SJSA1 (cell line): Measurements from ENCODE around the gene KLF1. TPM values are rescaled to one million over a fixed set of nuclear protein-coding genes. Genes with fewer than 3 reads are reported as not detected.
"Not testable (repeated sequence)": the region's sequence is repeated elsewhere in the genome, so short reads cannot be mapped to it uniquely, and the experiment has no call there.

Source experiments
- DNase-seq, 2 experiments: peaks; one replicate each; pipeline ENCODE4 v3.0.0-alpha.2; 2015 to 2020; ENCODE audit warnings: low spot score in 2 of 2, low read depth in 1 of 2
- H3K27ac ChIP-seq: fragments of 250-450 bp; sonication (Bioruptor Pico); 2 replicates; pipeline ENCODE4 v1.5.1; 2020; ENCODE audit warnings: mild to moderate bottlenecking, moderate library complexity
- H3K27me3 ChIP-seq: fragments of 250-450 bp; sonication (Bioruptor Pico); replicated peaks from 2 replicates; pipeline ENCODE4 v1.5.1; 2020; ENCODE audit warnings: mild to moderate bottlenecking, moderate library complexity
- H3K36me3 ChIP-seq: fragments of 250-450 bp; sonication (Bioruptor Pico); 2 replicates; pipeline ENCODE4 v1.5.1; 2020; ENCODE audit warnings: mild to moderate bottlenecking
- H3K4me1 ChIP-seq: fragments of 250-450 bp; sonication (Bioruptor Pico); replicated peaks from 2 replicates; pipeline ENCODE4 v1.6.1; 2021; ENCODE audit warnings: mild to moderate bottlenecking
- H3K4me3 ChIP-seq: fragments of 250-450 bp; sonication (Bioruptor Pico); 2 replicates; pipeline ENCODE4 v1.5.1; 2020; ENCODE audit warnings: mild to moderate bottlenecking
- H3K9me3 ChIP-seq: fragments of 250-450 bp; sonication (Bioruptor Pico); replicated peaks from 2 replicates; pipeline ENCODE4 v1.5.1; 2020; ENCODE audit warnings: mild to moderate bottlenecking
- total RNA-seq: library from RNA; depleted of rRNA; stranded (reverse); fragments of >200 nt; shearing (Covaris generic); gene quantifications from 2 replicates; pipeline ENCODE4 v1.2.3, GENCODE V29; 2014

Gene KLF1
- total RNA-seq, 1 experiment from 2014 or later: not detected

GRCh38 chr19:12867120-12868099, 19.6 kb downstream of the KLF1 start:
- no peak overlapping the region for H3K4me3 ChIP-seq
- DNase-seq: no peak
- H3K9me3 ChIP-seq: no peaks in the 10 kb centered on the region

GRCh38 chr19:12866416-12867119, 20.4 kb downstream of the KLF1 start:
- no peak for DNase-seq
- no peak overlapping the region for H3K27ac ChIP-seq
- no peaks in the 10 kb centered on the region for H3K4me1 ChIP-seq
- no peak overlapping the region for H3K4me3 ChIP-seq
- H3K9me3 ChIP-seq: no peaks in the 10 kb centered on the region
- no peaks in the 10 kb centered on the region for H3K36me3 ChIP-seq
- H3K27me3 ChIP-seq: no peaks in the 10 kb centered on the region; the same call in 1 of the 2 replicates

More at GRCh38 chr19:12867120-12868099, 19.6 kb downstream of the KLF1 start:
- Histone ChIP-seq H3K27ac (no peak overlapping the region), H3K27me3 (no peaks in the 10 kb centered on the region; the same call in 1 of the 2 replicates), H3K4me1 (no peaks in the 10 kb centered on the region), H3K36me3 (no peaks in the 10 kb centered on the region)

- Histone ChIP-seq H3K27me3 (no peaks in the 10 kb centered on the region; the same call in 1 of the 2 replicates), H3K9me3 (no peaks in the 10 kb centered on the region), H3K36me3 (no peaks in the 10 kb centered on the region), H3K4me3 (no peak overlapping the region), H3K4me1 (no peaks in the 10 kb centered on the region), H3K27ac (no peak overlapping the region)
- no peak for DNase-seq
These were observed 21.1 kb downstream of the KLF1 start for GRCh38 chr19:12865746-12866415.

GRCh38 chr19:12864721-12865715, 22.0 kb downstream of the KLF1 start:
- H3K4me1 ChIP-seq: no peaks in the 10 kb centered on the region
- H3K9me3 ChIP-seq: no peaks in the 10 kb centered on the region
- H3K4me3 ChIP-seq: no peak overlapping the region
- no peak overlapping the region for H3K27ac ChIP-seq
- no peak for DNase-seq
- no peaks in the 10 kb centered on the region; the same call in 1 of the 2 replicates for H3K27me3 ChIP-seq
- no peaks in the 10 kb centered on the region for H3K36me3 ChIP-seq

- Histone ChIP-seq H3K9me3 (no peaks in the 10 kb centered on the region), H3K4me1 (no peaks in the 10 kb centered on the region), H3K27ac (no peak overlapping the region), H3K27me3 (no peaks in the 10 kb centered on the region; the same call in 1 of the 2 replicates), H3K36me3 (no peaks in the 10 kb centered on the region), H3K4me3 (no peak overlapping the region)
- DNase-seq: no peak
These were observed 22.9 kb downstream of the KLF1 start for GRCh38 chr19:12864143-12864542.

GRCh38 chr19:12859546-12859945, 27.5 kb downstream of the KLF1 start:
- no peak for DNase-seq
- H3K27ac ChIP-seq: no peak overlapping the region

GRCh38 chr19:12858041-12858928, 28.7 kb downstream of the KLF1 start:
- Histone ChIP-seq H3K4me1 (no peaks in the 10 kb centered on the region), H3K9me3 (no peaks in the 10 kb centered on the region), H3K4me3 (no peak overlapping the region), H3K27ac (no peak overlapping the region), H3K36me3 (no peaks in the 10 kb centered on the region), H3K27me3 (no peaks in the 10 kb centered on the region)
- no peak for DNase-seq

More at GRCh38 chr19:12859546-12859945, 27.5 kb downstream of the KLF1 start:
- H3K27me3 ChIP-seq: no peaks in the 10 kb centered on the region; the same call in 1 of the 2 replicates
- H3K36me3 ChIP-seq: no peaks in the 10 kb centered on the region
- H3K4me1 ChIP-seq: no peaks in the 10 kb centered on the region
- no peak overlapping the region for H3K4me3 ChIP-seq
- no peaks in the 10 kb centered on the region for H3K9me3 ChIP-seq

- H3K36me3 ChIP-seq: no peaks in the 10 kb centered on the region
These were observed 30.3 kb downstream of the KLF1 start for GRCh38 chr19:12856653-12857052.

GRCh38 chr19:12847159-12848139, 39.6 kb downstream of the KLF1 start:
- Histone ChIP-seq H3K36me3 (no peaks in the 10 kb centered on the region), H3K27me3 (no peaks in the 10 kb centered on the region; the same call in 1 of the 2 replicates), H3K4me1 (peaks cover 7% of the 10 kb centered on the region), H3K27ac (no peak overlapping the region), H3K9me3 (no peaks in the 10 kb centered on the region), H3K4me3 (no peak overlapping the region)
- DNase-seq: peak; percentile 76 to 84

More at GRCh38 chr19:12856653-12857052, 30.3 kb downstream of the KLF1 start:
- Histone ChIP-seq H3K9me3 (no peaks in the 10 kb centered on the region), H3K4me3 (no peak overlapping the region), H3K27ac (no peak overlapping the region), H3K27me3 (no peaks in the 10 kb centered on the region), H3K4me1 (no peaks in the 10 kb centered on the region)
- DNase-seq: no peak

- H3K27me3 ChIP-seq, H3K9me3 ChIP-seq, DNase-seq, H3K27ac ChIP-seq, H3K4me1 ChIP-seq, H3K4me3 ChIP-seq, H3K36me3 ChIP-seq: not testable (repeated sequence)
These were observed 40.4 kb downstream of the KLF1 start for GRCh38 chr19:12846613-12847012.
